A673 (cell line): Measurements from ENCODE around the gene PHKB. TPM values are rescaled to one million over a fixed set of nuclear protein-coding genes. Genes with fewer than 3 reads are reported as not detected.

Experiments used
- BruUV-seq: library from RNA; stranded (reverse); fragments of 400-500 nt; replicated peaks from 2 replicates; lab custom pipeline; 2021; lab: Mats Ljungman, UMichigan
- CTCF ChIA-PET: fragments of 300-600 bp; sonication (Branson Sonifier 250); formaldehyde crosslinking; loops from one replicate; lab custom pipeline; 2022; ENCODE audit warnings: antibody characterized with exemption; lab: Charles Lee
- POLR2A ChIA-PET: fragments of 300-600 bp; sonication (Branson Sonifier 250); formaldehyde crosslinking; loops from one replicate; lab custom pipeline; 2022; ENCODE audit warnings: antibody characterized with exemption; ENCODE audit not compliant: low non-redundant PET; lab: Charles Lee
- DNase-seq: peaks from one replicate; pipeline ENCODE4 v3.0.0-alpha.2; 2015; ENCODE audit warnings: low spot score
- H3K27ac ChIP-seq: fragments of 200-600 bp; sonication (generic); 2 replicates; pipeline ENCODE4 v1.5.1; 2016; ENCODE audit warnings: mixed run types, low read depth, mild to moderate bottlenecking, mixed read lengths, antibody characterized with exemption, low read length; ENCODE audit not compliant: poor library complexity, severe bottlenecking
- H3K27me3 ChIP-seq: fragments of 200-600 bp; sonication (generic); replicated peaks from 2 replicates; pipeline ENCODE4 v1.6.1; 2017; ENCODE audit warnings: mixed run types, low read depth, mild to moderate bottlenecking, mixed read lengths, antibody characterized with exemption, low read length; ENCODE audit not compliant: insufficient read depth, poor library complexity
- H3K36me3 ChIP-seq: fragments of 200-600 bp; sonication (generic); 2 replicates; pipeline ENCODE4 v1.6.1; 2016; ENCODE audit warnings: mixed run types, mild to moderate bottlenecking, mixed read lengths, antibody characterized with exemption, low read length; ENCODE audit not compliant: insufficient read depth, poor library complexity, severe bottlenecking
- H3K4me1 ChIP-seq: fragments of 200-600 bp; sonication (generic); 2 replicates; pipeline ENCODE4 v1.6.1; 2017; ENCODE audit warnings: mixed run types, mild to moderate bottlenecking, mixed read lengths, antibody characterized with exemption, low read length; ENCODE audit not compliant: insufficient read depth, poor library complexity, severe bottlenecking
- H3K4me3 ChIP-seq: fragments of 200-600 bp; sonication (generic); 2 replicates; pipeline ENCODE4 v1.5.1; 2016; ENCODE audit warnings: low read depth, mixed run types, mild to moderate bottlenecking, mixed read lengths, low read length; ENCODE audit not compliant: poor library complexity, severe bottlenecking
- H3K9me3 ChIP-seq: fragments of 200-600 bp; sonication (generic); 2 replicates; pipeline ENCODE4 v1.6.1; 2016; ENCODE audit warnings: mixed run types, low read depth, mild to moderate bottlenecking, mixed read lengths, antibody characterized with exemption, low read length; ENCODE audit not compliant: poor library complexity, severe bottlenecking
- EZH2 ChIP-seq: fragments of 200-600 bp; sonication (generic); IDR thresholded peaks from 2 replicates; pipeline ENCODE4 v1.6.1; 2017; ENCODE audit warnings: borderline replicate concordance, low read depth, mild to moderate bottlenecking, mixed read lengths, antibody characterized with exemption, low read length; ENCODE audit not compliant: poor library complexity, severe bottlenecking
- intact Hi-C: fragments of 100-400 bp; cut with micrococcal nuclease; formaldehyde crosslinking; loops from one replicate; pipeline ENCODE4 v1.10.0; 2022; ENCODE audit not compliant: unreplicated experiment
- total RNA-seq: library from RNA; stranded (reverse); gene quantifications from 2 replicates; pipeline ENCODE4 v1.2.3, GENCODE V29; 2021
- TF ChIP-seq, protein P1 (sequence below): fragments of 300-800, 200-600 bp; sonication (generic); conservative IDR thresholded peaks from 2 replicates; pipeline ENCODE4 v1.5.1; 2017; ENCODE audit warnings: low read depth, mild to moderate bottlenecking, antibody characterized with exemption, low read length, moderate library complexity, mixed read lengths

The PHKB gene
- total RNA-seq, 1 experiment from 2014 or later: 50.6 TPM

DNA sequence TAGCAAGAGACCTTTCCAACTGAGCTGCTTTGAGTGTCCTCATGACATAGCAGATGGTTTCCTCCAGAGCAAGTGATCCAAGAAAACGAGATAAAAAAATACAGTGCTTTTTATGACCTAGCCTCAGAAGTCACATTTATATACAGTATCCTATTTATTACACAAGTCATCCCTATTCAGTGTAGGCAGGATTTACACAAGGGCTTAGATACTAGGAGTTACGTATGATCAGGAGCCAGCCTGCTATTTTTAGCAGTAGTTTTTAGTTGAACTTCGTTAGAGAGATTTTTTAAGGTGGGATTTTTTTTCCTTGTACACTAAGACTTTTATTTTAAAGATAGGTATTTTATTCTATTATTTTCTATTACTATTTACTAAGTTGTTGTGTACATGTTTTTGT, 58.4 kb downstream of the PHKB start:
- TF ChIP-seq, protein P1, sequence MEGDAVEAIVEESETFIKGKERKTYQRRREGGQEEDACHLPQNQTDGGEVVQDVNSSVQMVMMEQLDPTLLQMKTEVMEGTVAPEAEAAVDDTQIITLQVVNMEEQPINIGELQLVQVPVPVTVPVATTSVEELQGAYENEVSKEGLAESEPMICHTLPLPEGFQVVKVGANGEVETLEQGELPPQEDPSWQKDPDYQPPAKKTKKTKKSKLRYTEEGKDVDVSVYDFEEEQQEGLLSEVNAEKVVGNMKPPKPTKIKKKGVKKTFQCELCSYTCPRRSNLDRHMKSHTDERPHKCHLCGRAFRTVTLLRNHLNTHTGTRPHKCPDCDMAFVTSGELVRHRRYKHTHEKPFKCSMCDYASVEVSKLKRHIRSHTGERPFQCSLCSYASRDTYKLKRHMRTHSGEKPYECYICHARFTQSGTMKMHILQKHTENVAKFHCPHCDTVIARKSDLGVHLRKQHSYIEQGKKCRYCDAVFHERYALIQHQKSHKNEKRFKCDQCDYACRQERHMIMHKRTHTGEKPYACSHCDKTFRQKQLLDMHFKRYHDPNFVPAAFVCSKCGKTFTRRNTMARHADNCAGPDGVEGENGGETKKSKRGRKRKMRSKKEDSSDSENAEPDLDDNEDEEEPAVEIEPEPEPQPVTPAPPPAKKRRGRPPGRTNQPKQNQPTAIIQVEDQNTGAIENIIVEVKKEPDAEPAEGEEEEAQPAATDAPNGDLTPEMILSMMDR: no peak
- TF ChIP-seq EZH2: no peak
- H3K4me3 ChIP-seq: no peak overlapping the region
- ChIA-PET POLR2A (no interaction called here), CTCF (no interaction called here)
- BruUV-seq: no TSS peak
- H3K27ac ChIP-seq: no peak overlapping the region
- H3K9me3 ChIP-seq: no peaks in the 10 kb centered on the region
- intact Hi-C loops: no loop called here
- H3K36me3 ChIP-seq: peaks cover 7% of the 10 kb centered on the region
- no peaks in the 10 kb centered on the region for H3K27me3 ChIP-seq
- DNase-seq: no peak
- H3K4me1 ChIP-seq: no peaks in the 10 kb centered on the region

DNA sequence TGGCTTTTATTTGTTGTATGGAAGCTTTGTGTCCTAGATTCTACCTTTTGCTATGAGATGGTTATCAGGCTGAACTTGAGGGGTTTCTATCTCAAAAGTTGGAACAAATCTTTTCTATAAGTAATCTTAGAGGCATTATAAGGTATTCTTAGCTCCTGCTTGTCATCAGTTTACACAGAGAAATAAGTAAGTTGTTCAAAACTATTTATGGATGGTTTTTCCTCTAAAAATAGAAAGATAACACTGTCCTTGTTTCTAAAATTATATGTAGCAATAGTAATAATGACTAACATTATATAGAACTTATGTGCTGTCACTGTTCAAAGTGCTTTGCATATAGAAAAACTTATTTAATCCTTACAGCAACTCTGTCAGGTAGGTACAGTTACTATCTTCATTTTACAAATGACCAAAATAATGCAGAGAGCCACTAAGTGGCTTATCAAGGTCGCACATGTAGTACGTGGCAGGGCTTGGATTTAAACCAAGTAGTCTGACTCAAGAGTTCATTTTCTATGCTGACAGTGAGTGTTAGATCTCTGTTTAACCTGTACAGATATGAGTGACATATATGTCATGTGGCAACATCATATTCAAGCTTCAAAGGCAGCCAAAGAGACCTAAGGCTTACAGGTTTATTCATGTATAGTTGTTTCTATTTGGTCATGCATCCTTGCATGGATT, 59.0 kb downstream of the PHKB start:
- Histone ChIP-seq H3K27ac (no peak overlapping the region), H3K4me3 (no peak overlapping the region), H3K36me3 (peaks cover 6% of the 10 kb centered on the region), H3K27me3 (no peaks in the 10 kb centered on the region), H3K4me1 (no peaks in the 10 kb centered on the region), H3K9me3 (no peaks in the 10 kb centered on the region)
- DNase-seq: no peak
- CTCF ChIA-PET: no interaction called here
- intact Hi-C loops: no loop called here
- POLR2A ChIA-PET: no interaction called here
- no TSS peak for BruUV-seq
- no peak for TF ChIP-seq EZH2
- TF ChIP-seq, protein P1: no peak

DNA sequence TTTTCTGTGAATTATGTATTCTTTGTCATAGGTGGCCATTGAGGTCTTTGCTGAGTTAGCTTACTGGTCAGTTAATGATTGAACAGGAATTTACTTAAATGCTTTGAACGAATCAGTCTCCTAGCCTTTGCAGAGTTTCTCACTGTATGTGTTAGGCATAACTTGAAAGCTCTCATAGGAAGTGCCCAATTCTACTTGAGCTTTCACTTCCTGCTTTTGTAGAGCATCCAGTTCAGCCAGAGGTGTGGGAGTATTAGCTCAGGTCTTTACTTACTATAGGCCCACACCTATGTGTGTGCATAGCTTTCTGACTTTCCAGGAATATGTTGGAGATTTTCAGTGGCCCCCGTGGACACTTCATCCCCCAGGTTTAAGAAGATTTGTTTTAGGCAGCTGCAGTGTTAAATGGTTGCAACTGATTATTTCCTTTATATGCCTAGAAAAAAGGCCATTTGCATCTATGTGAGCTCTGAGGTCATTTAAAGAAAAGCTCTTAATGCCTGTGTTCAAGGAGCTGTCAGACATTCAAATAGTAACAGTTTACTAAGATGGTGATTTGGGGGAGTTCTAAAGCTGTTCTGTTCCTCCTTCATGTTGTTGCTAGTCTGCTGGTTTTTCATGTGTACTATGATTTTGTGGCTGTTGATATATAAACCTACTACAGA, 62.3 kb downstream of the PHKB start:
- H3K27me3 ChIP-seq: no peaks in the 10 kb centered on the region
- no peaks in the 10 kb centered on the region for H3K4me1 ChIP-seq
- H3K4me3 ChIP-seq: no peak overlapping the region
- no peaks in the 10 kb centered on the region for H3K36me3 ChIP-seq
- H3K27ac ChIP-seq: no peak overlapping the region
- TF ChIP-seq, protein P1: no peak
- no peak for TF ChIP-seq EZH2
- DNase-seq: no peak
- intact Hi-C loops: no loop called here
- no TSS peak for BruUV-seq
- CTCF ChIA-PET: no interaction called here
- POLR2A ChIA-PET: no interaction called here
- H3K9me3 ChIP-seq: no peaks in the 10 kb centered on the region
